Stimulated activated CD8-positive, alpha-beta memory T cell treated with anti-CD3 and anti-CD28 coated beads, Interleukin-7, amount 100 ng/mL, for 4 hours (primary cell): Measurements from ENCODE around the gene P2RY8.
"Not testable (repeated sequence)": the region's sequence is repeated elsewhere in the genome, so short reads cannot be mapped to it uniquely, and the experiment has no call there.

ENCODE experiments used
- DNase-seq, 2 donors: peaks; one replicate each; pipeline ENCODE4 v3.0.0-alpha.2; 2020; ENCODE audit warnings: low read depth in 2 of 2

P2RY8 gene

GRCh38 chrX:1545776-1546408, 8.9 kb upstream of the P2RY8 start:
- DNase-seq: no peak

- DNase-seq: no peak
Measured at GRCh38 chrX:1542994-1543725, 6.2 kb upstream of the P2RY8 start.

GRCh38 chrX:1539146-1539545, 2.2 kb upstream of the P2RY8 start:
- not testable (repeated sequence) for DNase-seq

GRCh38 chrX:1537716-1538090, 718 bp upstream of the P2RY8 start:
- DNase-seq: not testable (repeated sequence)

GRCh38 chrX:1536712-1537030, 314 bp downstream of the P2RY8 start:
- DNase-seq: no peak

- peak in 1 of 2 donors; percentile 16 for DNase-seq
Measured at GRCh38 chrX:1535241-1536041, 1.5 kb downstream of the P2RY8 start.

- DNase-seq: peak in 1 of 2 donors; percentile 22
Measured at GRCh38 chrX:1534301-1535168, 2.5 kb downstream of the P2RY8 start.

- DNase-seq: no peak
Measured at GRCh38 chrX:1533058-1533457, 3.9 kb downstream of the P2RY8 start.

GRCh38 chrX:1531096-1531890, 5.7 kb downstream of the P2RY8 start:
- no peak for DNase-seq

- DNase-seq: no peak
Measured at GRCh38 chrX:1529756-1530155, 7.2 kb downstream of the P2RY8 start.

- DNase-seq: no peak
Measured at GRCh38 chrX:1529328-1529727, 7.7 kb downstream of the P2RY8 start.

GRCh38 chrX:1528884-1529203, 8.1 kb downstream of the P2RY8 start:
- DNase-seq: no peak

GRCh38 chrX:1528186-1528883, 8.7 kb downstream of the P2RY8 start:
- no peak for DNase-seq

GRCh38 chrX:1527457-1527856, 9.5 kb downstream of the P2RY8 start:
- DNase-seq: no peak

GRCh38 chrX:1526565-1526964, 10.4 kb downstream of the P2RY8 start:
- no peak for DNase-seq

- no peak for DNase-seq
Measured at GRCh38 chrX:1525583-1526355, 11.2 kb downstream of the P2RY8 start.

GRCh38 chrX:1524874-1525582, 12.0 kb downstream of the P2RY8 start:
- no peak for DNase-seq

GRCh38 chrX:1522905-1523304, 14.1 kb downstream of the P2RY8 start:
- not testable (repeated sequence) for DNase-seq

- peak in 1 of 2 donors; percentile 37 for DNase-seq
Measured at GRCh38 chrX:1521459-1521956, 15.5 kb downstream of the P2RY8 start.
